Uterus (tissue), 4 donors: ENCODE measurements around the gene RUSF1. TPM values are rescaled to one million over a fixed set of nuclear protein-coding genes. Genes with fewer than 3 reads are reported as not detected.
"Not testable (repeated sequence)": the region's sequence is repeated elsewhere in the genome, so short reads cannot be mapped to it uniquely, and the experiment has no call there.

Experiments used
- DNase-seq, 2 donors: peaks; one replicate each; pipeline ENCODE4 v3.0.0-alpha.2; 2019 to 2020
- H3K27ac ChIP-seq, 2 donors: fragments of 200-600 bp; sonication (generic); 1 replicate in 1 of 2; 2 replicates in 1 of 2; pipeline ENCODE4 v1.5.1; 2016 to 2018
- H3K27me3 ChIP-seq, 2 donors: fragments of 200-600 bp; sonication (generic); one replicate each; pipeline ENCODE4 v1.5.1; 2018 to 2019; ENCODE audit warnings: control low read depth in 1 of 2
- H3K36me3 ChIP-seq, 2 donors: fragments of 200-600 bp; sonication (generic); one replicate each; pipeline ENCODE4 v1.5.1; 2019; ENCODE audit warnings: control low read depth in 1 of 2
- H3K4me1 ChIP-seq, 2 donors: fragments of 200-600 bp; sonication (generic); one replicate each; pipeline ENCODE4 v1.5.1; 2018 to 2019; ENCODE audit warnings: control low read depth in 1 of 2
- H3K4me3 ChIP-seq, 2 donors: fragments of 200-600 bp; sonication (generic); 1 replicate in 1 of 2; 2 replicates in 1 of 2; pipeline ENCODE4 v1.5.1; 2018 to 2019; ENCODE audit warnings: mild to moderate bottlenecking in 1 of 2
- H3K9me3 ChIP-seq, 2 donors: fragments of 200-600 bp; sonication (generic); one replicate each; pipeline ENCODE4 v1.5.1; 2019; ENCODE audit warnings: control low read depth in 1 of 2
- CTCF ChIP-seq, 4 experiments: fragments of 200-600 bp in 2 of 4; fragments of 450-650 bp in 2 of 4; sonication (generic) in 2 of 4; IDR thresholded peaks; one replicate each; pipeline ENCODE4 v1.5.1; 2016 to 2019; ENCODE audit warnings: antibody characterized with exemption in 4 of 4, mild to moderate bottlenecking in 2 of 4, moderate library complexity in 1 of 4
- POLR2A ChIP-seq, 2 donors: fragments of 450-650 bp; IDR thresholded peaks; one replicate each; pipeline ENCODE4 v1.6.1; 2016; ENCODE audit warnings: antibody characterized with exemption in 2 of 2, mild to moderate bottlenecking in 1 of 2, moderate library complexity in 1 of 2
- intact Hi-C: fragments of 100-400 bp; cut with DNase I; formaldehyde crosslinking; loops from one replicate; pipeline ENCODE4 v1.15.1; 2023; ENCODE audit warnings: low total_unique reads
- total RNA-seq, 4 donors: library from RNA; depleted of rRNA in 3 of 4; stranded (reverse); fragments of >200 nt in 3 of 4; gene quantifications; one replicate each; pipeline versions ENCODE4 v1.1.0 to v1.2.4, GENCODE V29; 2014 to 2023
- donor health status: DM: yes; HTN: yes; CAD: no.

RUSF1 gene
- total RNA-seq, 4 donors from 2014 or later = 19.2 to 93.5 (median 82.9) TPM

- no peaks in the 10 kb centered on the region for H3K27me3 ChIP-seq
- TF ChIP-seq POLR2A (IDR thresholded peaks at IDR 0.05) (no peak), CTCF (IDR thresholded peaks at IDR 0.05) (no peak)
- intact Hi-C loops = no loop called here
- no peak overlapping the region for H3K4me3 ChIP-seq
- H3K36me3 ChIP-seq = no peaks in the 10 kb centered on the region
- no peak overlapping the region for H3K27ac ChIP-seq
- peaks cover 4 to 9% of the 10 kb centered on the region in 2 donors for H3K4me1 ChIP-seq
- DNase-seq = no peak
- H3K9me3 ChIP-seq = no peaks in the 10 kb centered on the region
Observed at GRCh38 chr16:31505483-31505882, 2.7 kb downstream of the RUSF1 start.

DNA sequence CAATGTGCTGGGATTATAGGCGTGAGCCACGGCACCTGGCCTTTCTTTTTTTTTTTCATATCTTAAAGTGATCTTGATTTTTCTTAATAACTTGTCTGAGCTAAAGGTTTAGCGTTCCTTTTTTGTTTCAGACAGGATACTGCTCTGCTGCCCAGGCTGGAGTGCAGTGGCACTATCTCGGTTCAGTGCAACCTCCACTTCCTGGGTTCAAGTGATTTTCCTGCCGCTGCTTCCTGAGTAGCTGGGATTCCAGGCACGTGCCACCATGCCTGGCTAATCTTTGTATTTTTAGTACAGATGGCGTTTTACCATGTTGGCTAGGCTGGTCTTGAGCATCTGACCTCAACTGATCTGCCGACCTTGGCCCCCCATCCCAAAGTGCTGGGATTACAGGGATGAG is 4.0 kb downstream of the RUSF1 start:
- intact Hi-C loops = no loop called here
- peaks cover 0 to 9% of the 10 kb centered on the region in 2 donors for H3K4me1 ChIP-seq
- DNase-seq = no peak
- no peak overlapping the region for H3K4me3 ChIP-seq
- TF ChIP-seq POLR2A (IDR thresholded peaks at IDR 0.05) = no peak
- TF ChIP-seq CTCF (IDR thresholded peaks at IDR 0.05) = no peak
- H3K36me3 ChIP-seq = no peaks in the 10 kb centered on the region
- H3K27ac ChIP-seq = no peak overlapping the region
- no peaks in the 10 kb centered on the region for H3K27me3 ChIP-seq
- no peaks in the 10 kb centered on the region for H3K9me3 ChIP-seq

GRCh38 chr16:31503555-31503954 is 4.6 kb downstream of the RUSF1 start:
- H3K4me1 ChIP-seq, H3K27ac ChIP-seq, H3K9me3 ChIP-seq, H3K27me3 ChIP-seq, H3K36me3 ChIP-seq, H3K4me3 ChIP-seq, DNase-seq, intact Hi-C loops: not testable (repeated sequence)

GRCh38 chr16:31502981-31503380 is 5.2 kb downstream of the RUSF1 start:
- H3K27ac ChIP-seq = no peak overlapping the region
- no peaks in the 10 kb centered on the region for H3K36me3 ChIP-seq
- intact Hi-C loops = no loop called here
- TF ChIP-seq CTCF (IDR thresholded peaks at IDR 0.05) (no peak), POLR2A (IDR thresholded peaks at IDR 0.05) (no peak)
- no peak for DNase-seq
- H3K9me3 ChIP-seq = no peaks in the 10 kb centered on the region
- no peak overlapping the region for H3K4me3 ChIP-seq
- H3K4me1 ChIP-seq = peaks cover 0 to 9% of the 10 kb centered on the region in 2 donors
- no peaks in the 10 kb centered on the region for H3K27me3 ChIP-seq

DNA sequence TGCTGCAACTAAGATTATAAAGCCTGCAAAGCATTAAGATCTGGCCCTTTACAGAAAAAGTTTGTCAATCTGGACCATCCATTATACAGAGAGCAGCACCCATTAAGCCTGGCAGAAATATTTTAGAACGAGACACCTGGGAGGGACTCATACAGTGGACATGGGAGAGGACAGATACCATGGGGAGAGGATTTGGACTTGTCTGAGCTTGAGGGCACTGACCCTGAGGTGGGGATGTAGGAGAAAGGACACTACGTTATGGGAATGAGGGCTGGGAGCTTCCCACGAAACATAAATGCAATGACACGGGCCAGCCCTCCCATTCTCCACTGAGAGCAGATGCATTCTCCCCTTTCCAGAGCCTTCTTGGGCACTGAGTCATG is 6.2 kb downstream of the RUSF1 start:
- intact Hi-C loops = no loop called here
- no peaks in the 10 kb centered on the region for H3K36me3 ChIP-seq
- no peak for DNase-seq

More for the DNA sequence above, 6.2 kb downstream of the RUSF1 start:
- Histone ChIP-seq H3K27ac (no peak overlapping the region), H3K27me3 (no peaks in the 10 kb centered on the region), H3K4me3 (no peak overlapping the region), H3K9me3 (no peaks in the 10 kb centered on the region), H3K4me1 (peaks cover 0 to 3% of the 10 kb centered on the region in 2 donors)
- TF ChIP-seq POLR2A (IDR thresholded peaks at IDR 0.05) (no peak), CTCF (IDR thresholded peaks at IDR 0.05) (no peak)
